ENCODE measurements around the gene MYRFL. TPM values are rescaled to one million over a fixed set of nuclear protein-coding genes. Genes with fewer than 3 reads are reported as not detected.

The MYRFL gene
- total RNA-seq, 2 experiments from 2014 or later, result not detected

DNA sequence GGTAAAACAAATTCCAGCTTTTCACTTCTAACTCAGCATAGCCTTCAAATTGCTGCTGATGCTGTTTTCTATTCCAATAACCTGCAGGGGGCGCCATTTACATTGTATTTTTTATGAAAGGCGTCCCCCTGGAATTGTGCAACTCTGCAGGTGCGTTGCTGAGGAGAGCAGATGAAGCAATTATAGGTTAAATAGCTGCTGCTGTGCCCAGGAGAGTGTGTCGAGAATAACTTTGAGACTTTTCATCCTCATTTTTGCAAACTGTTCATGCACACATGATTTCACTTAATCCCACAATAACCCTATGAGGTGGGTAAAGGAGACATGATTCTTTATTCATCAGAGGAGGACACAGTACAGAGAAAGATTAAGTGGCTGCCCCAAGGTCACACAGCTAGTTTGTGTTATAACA, 75.7 kb downstream of the MYRFL start:
- ChIA-PET POLR2A (no interaction called here), CTCF (interaction anchor here (0.6 to 5.5 kb wide), 24 partner anchors 8 to 1096 kb away, joined by 3 to 42 read pairs (median 3); no protein-coding TSS in a partner anchor)
- no peak overlapping the region for H3K4me3 Mint-ChIP-seq
- H3K9me3 Mint-ChIP-seq (ENCODE audit: low read depth), result no peaks in the 10 kb centered on the region
- DNase-seq (peak; percentile 76), ATAC-seq (peak; percentile 30)
- H3K4me1 Mint-ChIP-seq, result peaks cover 2% of the 10 kb centered on the region
- no peaks in the 10 kb centered on the region for H3K27me3 Mint-ChIP-seq
- H3K36me3 Mint-ChIP-seq (ENCODE audit: low read depth), result no peaks in the 10 kb centered on the region
- H3K27ac Mint-ChIP-seq, result no peak overlapping the region
- intact Hi-C loops (cut with DNase I, micrococcal nuclease), result loop anchor here (1.0 to 5.0 kb wide), 4 partner anchors 677 to 830 kb away; no protein-coding TSS in a partner anchor

DNA sequence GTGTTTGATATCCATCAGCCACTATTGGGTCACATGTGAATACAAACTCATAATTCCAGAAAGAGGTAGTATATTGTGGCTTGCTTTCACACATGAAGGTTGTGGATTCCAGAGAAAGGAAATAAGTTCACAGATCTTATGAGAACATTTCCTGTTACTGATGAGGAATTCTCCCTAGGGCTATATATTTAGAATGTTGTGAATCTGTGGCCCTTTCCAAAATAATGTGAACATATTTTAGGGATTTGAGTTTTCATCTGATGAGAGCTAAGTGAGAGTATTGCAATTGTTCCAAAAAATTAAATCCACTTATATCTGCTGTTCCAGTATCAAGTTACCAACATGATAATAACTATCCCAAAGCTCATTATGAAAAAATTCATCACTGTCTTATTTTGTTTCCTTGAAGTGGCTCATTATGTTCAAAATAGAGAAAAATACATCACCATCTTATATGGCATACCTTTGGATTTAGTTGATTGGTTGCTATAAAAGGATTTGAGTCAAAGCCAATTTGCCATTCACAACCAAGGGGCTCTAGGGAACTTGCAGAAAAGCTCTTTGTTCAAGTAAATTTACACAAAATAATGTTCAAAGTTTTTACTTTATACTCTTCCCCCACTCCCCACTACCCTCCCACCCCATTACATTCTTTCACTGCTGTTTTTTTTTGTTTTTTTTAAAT, 76.3 kb downstream of the MYRFL start:
- no peak overlapping the region for H3K27ac Mint-ChIP-seq
- H3K4me3 Mint-ChIP-seq, result no peak overlapping the region
- H3K27me3 Mint-ChIP-seq, result no peaks in the 10 kb centered on the region
- ChIA-PET CTCF (interaction anchor here (0.6 to 5.5 kb wide), 17 partner anchors 11 to 829 kb away, joined by 3 to 42 read pairs (median 4); no protein-coding TSS in a partner anchor), POLR2A (no interaction called here)
- ATAC-seq, result no peak
- DNase-seq, result no peak
- intact Hi-C loops (cut with DNase I, micrococcal nuclease), result loop anchor here (2.0 to 5.0 kb wide), 3 partner anchors 816 to 829 kb away; no protein-coding TSS in a partner anchor
- H3K36me3 Mint-ChIP-seq (ENCODE audit: low read depth), result no peaks in the 10 kb centered on the region
- no peaks in the 10 kb centered on the region for H3K9me3 Mint-ChIP-seq (ENCODE audit: low read depth)
- H3K4me1 Mint-ChIP-seq, result peaks cover 6% of the 10 kb centered on the region

DNA sequence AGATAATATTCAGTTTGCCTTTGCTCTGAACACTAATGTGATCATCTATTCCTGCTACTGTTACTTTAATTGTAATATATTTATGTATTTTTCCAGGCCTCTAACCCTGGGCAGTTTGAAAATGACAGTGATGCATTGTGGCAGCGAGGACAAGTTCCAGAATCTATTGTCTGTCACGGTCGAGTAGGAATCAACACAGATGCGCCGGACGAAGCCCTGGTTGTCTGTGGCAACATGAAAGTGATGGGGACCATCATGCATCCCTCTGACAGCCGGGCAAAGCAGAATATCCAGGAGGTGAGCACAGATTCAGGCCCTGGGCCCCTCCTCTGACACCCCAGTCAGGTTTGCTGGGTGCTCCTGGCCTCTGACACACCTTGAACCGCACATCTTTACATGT, 78.5 kb downstream of the MYRFL start:
- intact Hi-C loops (cut with DNase I, micrococcal nuclease), result loop anchor here in 1 of 2 experiments (5.0 kb wide), 1 partner anchor 814 kb away; no protein-coding TSS in a partner anchor
- Mint-ChIP-seq H3K4me3 (no peak overlapping the region), H3K27ac (no peak overlapping the region), H3K27me3 (no peaks in the 10 kb centered on the region), H3K36me3 (ENCODE audit: low read depth) (no peaks in the 10 kb centered on the region), H3K9me3 (ENCODE audit: low read depth) (no peaks in the 10 kb centered on the region), H3K4me1 (peaks cover 7% of the 10 kb centered on the region)
- ChIA-PET CTCF (interaction anchor here (0.8 to 3.7 kb wide), 5 partner anchors 19 to 816 kb away, joined by 3 to 42 read pairs (median 4); no protein-coding TSS in a partner anchor), POLR2A (no interaction called here)
- ATAC-seq (no peak), DNase-seq (no peak)

DNA sequence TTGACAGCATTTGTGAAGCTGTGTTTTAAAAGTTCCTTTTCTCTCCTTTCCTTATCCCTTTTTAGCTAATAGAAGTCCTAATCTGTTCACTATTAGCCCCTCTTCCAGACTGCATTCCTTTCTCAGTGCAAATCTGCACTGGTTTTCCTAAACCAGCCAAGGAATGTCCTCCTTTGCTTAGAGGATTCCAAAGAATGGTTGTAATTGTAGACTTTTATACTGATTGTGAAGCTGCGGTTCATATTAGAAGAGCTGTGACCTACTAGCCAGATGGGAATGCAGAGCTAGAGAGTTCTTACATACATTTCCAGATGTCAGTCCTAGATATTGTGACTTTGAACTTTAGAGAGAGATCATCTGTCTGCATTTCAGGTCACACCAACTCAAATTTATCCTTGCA, 79.8 kb downstream of the MYRFL start:
- intact Hi-C loops (cut with DNase I, micrococcal nuclease), result loop anchor here in 1 of 2 experiments (5.0 kb wide), 1 partner anchor 813 kb away; no protein-coding TSS in a partner anchor
- H3K9me3 Mint-ChIP-seq (ENCODE audit: low read depth), result no peaks in the 10 kb centered on the region
- no peak for DNase-seq
- H3K36me3 Mint-ChIP-seq (ENCODE audit: low read depth), result no peaks in the 10 kb centered on the region
- H3K4me1 Mint-ChIP-seq, result peaks cover 7% of the 10 kb centered on the region
- ChIA-PET CTCF (interaction anchor here (0.6 to 2.2 kb wide), 9 partner anchors 10 to 815 kb away, joined by 3 to 7 read pairs (median 4); no protein-coding TSS in a partner anchor), POLR2A (interaction anchor here (0.7 kb wide), 1 partner anchor 51 kb away, joined by 3 read pairs; no protein-coding TSS in a partner anchor)
- H3K27me3 Mint-ChIP-seq, result no peaks in the 10 kb centered on the region
- no peak overlapping the region for H3K4me3 Mint-ChIP-seq
- no peak overlapping the region for H3K27ac Mint-ChIP-seq
- no peak for ATAC-seq

DNA sequence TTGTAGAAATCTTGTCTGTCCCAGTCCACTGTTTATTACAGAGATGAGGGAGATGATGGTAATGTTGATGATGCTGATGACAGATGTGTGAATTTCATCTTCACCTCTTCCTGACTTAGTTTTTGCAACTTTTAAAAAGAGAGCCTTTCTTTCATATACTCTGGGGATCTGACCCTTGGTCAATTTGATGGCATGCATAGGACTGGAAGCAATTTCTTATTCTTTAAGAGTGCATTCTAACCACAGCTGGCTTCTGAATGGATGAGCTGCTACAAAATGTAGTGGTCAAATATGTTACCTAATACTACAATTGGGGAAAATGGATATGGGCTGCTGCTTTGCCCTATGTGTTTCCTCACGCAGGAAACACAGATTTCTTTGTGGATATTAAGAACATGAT, 80.8 kb downstream of the MYRFL start:
- POLR2A ChIA-PET, result no interaction called here
- peaks cover 7% of the 10 kb centered on the region for H3K4me1 Mint-ChIP-seq
- H3K27me3 Mint-ChIP-seq, result no peaks in the 10 kb centered on the region

DNA sequence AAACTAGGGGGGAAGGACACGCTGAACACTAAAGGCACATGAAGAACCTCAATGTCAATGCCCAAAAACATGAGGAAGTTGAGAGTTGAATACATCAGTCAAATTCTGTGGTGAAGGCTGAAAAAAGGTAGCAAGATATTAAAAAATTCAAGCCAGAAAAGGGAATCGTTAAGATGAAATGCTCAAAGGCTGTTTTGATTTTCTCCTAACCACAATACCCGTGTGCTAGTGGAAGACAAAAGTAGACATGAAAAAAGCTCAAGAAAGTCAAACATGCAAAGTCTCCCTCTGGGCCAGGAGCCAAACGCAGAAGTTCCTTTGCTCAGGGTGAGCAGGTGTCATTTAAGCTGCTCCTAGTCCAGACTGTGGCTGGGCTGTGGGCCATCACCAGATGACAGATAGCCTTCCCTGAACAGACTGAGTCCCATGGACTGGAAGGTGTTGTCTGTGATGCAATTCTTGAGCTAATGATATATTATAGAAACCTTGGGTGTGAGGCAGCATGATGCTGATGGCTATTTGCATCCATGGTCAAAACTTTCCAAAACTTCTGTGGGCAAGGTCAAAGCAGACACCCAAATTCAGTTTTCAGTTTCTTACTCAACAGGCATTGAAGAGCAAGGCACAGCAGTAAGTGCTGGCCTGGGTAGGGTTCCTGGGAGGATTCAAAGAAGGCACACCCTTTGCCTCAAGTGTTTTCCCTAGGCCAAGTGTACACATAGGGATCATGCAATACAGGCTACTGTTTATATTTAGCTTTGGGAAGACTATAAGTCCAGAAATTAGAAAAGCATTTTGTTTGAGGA, 81.6 kb downstream of the MYRFL start:
- no peaks in the 10 kb centered on the region for H3K9me3 Mint-ChIP-seq (ENCODE audit: low read depth)
- intact Hi-C loops (cut with DNase I, micrococcal nuclease), result no loop called here
- no peak overlapping the region for H3K27ac Mint-ChIP-seq
- peaks cover 7% of the 10 kb centered on the region for H3K4me1 Mint-ChIP-seq
- H3K27me3 Mint-ChIP-seq, result no peaks in the 10 kb centered on the region
- ATAC-seq (no peak), DNase-seq (no peak)
- no peaks in the 10 kb centered on the region for H3K36me3 Mint-ChIP-seq (ENCODE audit: low read depth)
- CTCF ChIA-PET, result interaction anchor here (0.9 kb wide), 1 partner anchor 14 kb away, joined by 3 read pairs; no protein-coding TSS in a partner anchor
- POLR2A ChIA-PET, result no interaction called here
- no peak overlapping the region for H3K4me3 Mint-ChIP-seq

More for the DNA sequence above, 80.8 kb downstream of the MYRFL start:
- H3K27ac Mint-ChIP-seq, result no peak overlapping the region
- ATAC-seq, result no peak
- H3K4me3 Mint-ChIP-seq, result no peak overlapping the region
- CTCF ChIA-PET, result interaction anchor here (0.9 kb wide), 1 partner anchor 15 kb away, joined by 3 read pairs; no protein-coding TSS in a partner anchor
- intact Hi-C loops (cut with DNase I, micrococcal nuclease), result no loop called here
- DNase-seq, result no peak
- H3K9me3 Mint-ChIP-seq (ENCODE audit: low read depth), result no peaks in the 10 kb centered on the region
- H3K36me3 Mint-ChIP-seq (ENCODE audit: low read depth), result no peaks in the 10 kb centered on the region

DNA sequence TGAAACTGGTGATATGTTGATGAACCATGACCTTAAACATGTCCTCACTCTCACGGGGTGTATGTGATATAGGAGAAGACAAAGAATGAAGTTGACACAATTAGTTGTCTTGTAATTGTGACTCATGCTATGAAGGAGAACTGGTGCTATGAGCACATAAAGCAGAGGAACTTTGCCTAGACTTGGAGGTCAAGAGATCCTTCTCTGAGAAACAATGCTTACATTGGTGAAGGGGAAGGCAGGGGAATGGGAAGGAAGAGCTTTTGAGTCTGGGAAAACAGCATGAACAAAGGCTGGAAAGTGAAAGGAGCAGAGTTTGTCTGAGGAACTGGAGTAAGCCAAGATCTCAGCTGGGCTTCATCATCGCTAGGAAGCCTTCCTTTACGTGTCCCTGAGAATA, 83.2 kb downstream of the MYRFL start:
- DNase-seq (no peak), ATAC-seq (no peak)
- ChIA-PET CTCF (interaction anchor here (0.6 to 1.9 kb wide), 2 partner anchors 23 to 559 kb away, joined by 4 to 5 read pairs; no protein-coding TSS in a partner anchor), POLR2A (no interaction called here)
- Mint-ChIP-seq H3K27me3 (no peaks in the 10 kb centered on the region), H3K27ac (no peak overlapping the region), H3K4me1 (peaks cover 7% of the 10 kb centered on the region), H3K36me3 (ENCODE audit: low read depth) (no peaks in the 10 kb centered on the region), H3K4me3 (no peak overlapping the region), H3K9me3 (ENCODE audit: low read depth) (no peaks in the 10 kb centered on the region)
- intact Hi-C loops (cut with DNase I, micrococcal nuclease), result no loop called here

DNA sequence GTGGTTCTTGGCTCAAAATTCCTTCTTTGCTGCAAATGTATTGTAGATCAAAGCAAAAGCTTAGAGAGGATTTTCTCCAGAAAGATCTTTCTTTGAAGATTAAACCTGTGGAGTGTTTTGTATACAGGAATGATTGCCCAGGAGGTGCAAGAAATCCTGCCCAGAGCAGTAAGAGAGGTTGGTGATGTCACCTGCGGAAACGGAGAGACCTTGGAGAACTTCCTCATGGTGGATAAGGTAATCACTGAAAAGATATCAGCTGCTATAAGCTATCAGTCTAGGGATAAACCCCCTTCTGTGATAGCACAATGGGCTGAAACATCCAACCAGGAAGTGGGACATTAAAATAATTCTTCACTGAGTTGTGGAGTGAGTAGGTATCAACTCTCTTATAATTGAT, 85.7 kb downstream of the MYRFL start:
- ATAC-seq, result no peak
- peaks cover 10% of the 10 kb centered on the region for H3K4me1 Mint-ChIP-seq
- no peaks in the 10 kb centered on the region for H3K9me3 Mint-ChIP-seq (ENCODE audit: low read depth)
- no peaks in the 10 kb centered on the region for H3K27me3 Mint-ChIP-seq
- no peak overlapping the region for H3K27ac Mint-ChIP-seq
- ChIA-PET POLR2A (no interaction called here), CTCF (interaction anchor here (1.0 to 1.6 kb wide), 2 partner anchors 10 to 31 kb away, joined by 4 to 5 read pairs; no protein-coding TSS in a partner anchor)
- no peak overlapping the region for H3K4me3 Mint-ChIP-seq
- H3K36me3 Mint-ChIP-seq (ENCODE audit: low read depth), result no peaks in the 10 kb centered on the region
- DNase-seq, result no peak
- intact Hi-C loops (cut with DNase I, micrococcal nuclease), result no loop called here

DNA sequence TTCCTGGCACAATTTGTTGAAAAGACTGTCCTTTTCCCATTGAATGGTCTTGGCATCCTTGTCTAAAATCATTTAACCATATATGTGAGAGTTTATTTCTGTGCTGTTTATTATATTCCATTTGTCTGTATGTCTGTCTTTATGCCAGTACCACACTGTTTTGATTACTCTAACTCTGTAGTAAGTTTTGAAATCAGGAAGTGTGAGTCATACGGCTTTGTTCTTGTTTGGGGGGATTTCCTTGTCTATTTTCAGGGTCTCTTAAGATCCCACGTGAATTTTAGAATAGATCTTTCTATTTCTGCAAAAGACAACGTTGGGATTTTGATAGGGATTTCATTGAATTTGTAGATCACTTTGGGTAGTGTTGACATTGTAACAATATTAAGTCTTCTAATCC, 88.5 kb downstream of the MYRFL start:
- intact Hi-C loops (cut with DNase I, micrococcal nuclease), result no loop called here
- Mint-ChIP-seq H3K9me3 (ENCODE audit: low read depth) (no peaks in the 10 kb centered on the region), H3K4me3 (no peak overlapping the region), H3K36me3 (ENCODE audit: low read depth) (no peaks in the 10 kb centered on the region), H3K4me1 (peaks cover 4% of the 10 kb centered on the region), H3K27ac (no peak overlapping the region), H3K27me3 (no peaks in the 10 kb centered on the region)
- ATAC-seq, result no peak
- no peak for DNase-seq
- ChIA-PET POLR2A (no interaction called here), CTCF (interaction anchor here (0.6 kb wide), 1 partner anchor 40 kb away, joined by 3 read pairs; no protein-coding TSS in a partner anchor)

DNA sequence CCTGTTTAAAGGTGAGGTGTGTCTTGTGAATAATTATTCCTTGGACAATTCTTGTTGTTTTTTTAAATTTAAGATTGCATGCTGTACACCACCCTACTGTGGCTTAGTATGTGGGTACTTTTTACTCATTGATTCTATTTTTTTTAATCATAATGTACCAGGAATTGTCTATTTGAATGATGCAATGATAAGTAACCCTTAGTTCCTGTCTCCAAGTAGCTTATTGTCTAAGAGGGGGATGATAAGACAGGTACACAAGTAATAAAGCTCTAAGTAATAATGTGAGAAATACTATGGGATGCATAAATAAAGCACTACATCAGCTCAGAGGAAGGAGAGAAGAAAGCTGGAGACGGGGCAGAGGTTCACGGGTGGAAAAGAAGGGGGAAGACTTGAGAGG, 90.9 kb downstream of the MYRFL start:
- H3K27me3 Mint-ChIP-seq, result peaks cover 2% of the 10 kb centered on the region
- no peak overlapping the region for H3K27ac Mint-ChIP-seq
- peaks cover 4% of the 10 kb centered on the region for H3K4me1 Mint-ChIP-seq
- POLR2A ChIA-PET, result no interaction called here
- CTCF ChIA-PET, result no interaction called here
- no peak overlapping the region for H3K4me3 Mint-ChIP-seq
- no peak for ATAC-seq
- DNase-seq, result no peak
- H3K9me3 Mint-ChIP-seq (ENCODE audit: low read depth), result no peaks in the 10 kb centered on the region
- no peaks in the 10 kb centered on the region for H3K36me3 Mint-ChIP-seq (ENCODE audit: low read depth)
- intact Hi-C loops (cut with DNase I, micrococcal nuclease), result no loop called here

DNA sequence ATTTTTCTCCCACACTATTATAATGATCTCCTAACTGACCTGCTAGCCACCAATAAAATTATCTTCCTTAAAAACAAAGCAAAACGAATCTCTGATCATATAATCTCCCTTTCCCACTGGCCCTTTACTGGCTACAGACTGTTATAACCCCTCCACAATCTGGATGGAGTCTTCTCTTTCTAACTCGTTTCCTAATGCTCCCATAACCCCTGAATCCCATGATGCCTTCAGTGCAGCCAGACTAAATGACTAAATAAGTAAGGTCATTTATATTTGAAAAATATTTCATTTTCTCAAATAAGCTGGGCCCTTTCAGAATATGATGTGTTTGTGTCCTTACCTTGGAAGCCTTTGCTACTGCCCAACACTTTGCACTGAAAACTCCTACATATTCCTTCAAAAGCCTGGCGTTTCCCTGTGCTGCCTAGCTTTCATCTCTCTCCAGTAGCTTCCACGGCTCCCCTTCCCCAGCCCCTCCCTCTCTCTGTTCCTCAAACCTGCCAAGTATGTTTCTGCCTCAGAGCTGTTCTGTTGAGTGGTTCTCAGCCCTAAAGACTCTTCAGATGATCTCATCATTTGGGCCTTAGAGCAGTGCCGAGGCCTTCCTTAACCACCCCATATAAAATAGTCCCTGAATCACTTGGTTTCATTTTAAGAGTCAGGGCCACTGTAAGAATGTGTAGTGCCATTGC, 91.7 kb downstream of the MYRFL start:
- DNase-seq, result no peak
- intact Hi-C loops (cut with DNase I, micrococcal nuclease), result no loop called here
- no peak for ATAC-seq
- no peak overlapping the region for H3K4me3 Mint-ChIP-seq
- H3K36me3 Mint-ChIP-seq (ENCODE audit: low read depth), result no peaks in the 10 kb centered on the region
- peaks cover 4% of the 10 kb centered on the region for H3K4me1 Mint-ChIP-seq
- no peak overlapping the region for H3K27ac Mint-ChIP-seq
- ChIA-PET POLR2A (no interaction called here), CTCF (no interaction called here)
- H3K27me3 Mint-ChIP-seq, result peaks cover 2% of the 10 kb centered on the region
- H3K9me3 Mint-ChIP-seq (ENCODE audit: low read depth), result no peaks in the 10 kb centered on the region

Measured in activated CD4-positive, alpha-beta T cell treated with anti-CD3 and anti-CD28 coated beads for 36 hours (primary cell).